Thymus (tissue), 11 donors: ENCODE measurements around the gene HOXD13. TPM values are rescaled to one million over a fixed set of nuclear protein-coding genes. Genes with fewer than 3 reads are reported as not detected.
A peak's percentile ranks its signal among the peaks of the same experiment; 100 is the strongest.

Source experiments
- DNase-seq, 9 donors: peaks; one replicate each; pipeline ENCODE4 v3.0.0-alpha.2; 2013; ENCODE audit warnings: low spot score in 9 of 9, low read depth in 6 of 9, missing footprints in 1 of 9
- H3K27ac ChIP-seq, 2 donors: one replicate each; pipeline ENCODE4 v1.5.1; 2013; ENCODE audit warnings: control low read depth in 1 of 2, low read depth in 1 of 2, low read length in 1 of 2, mild to moderate bottlenecking in 1 of 2, moderate library complexity in 1 of 2
- H3K27me3 ChIP-seq, 2 donors: one replicate each; pipeline ENCODE4 v1.5.1; 2013; ENCODE audit warnings: low read length in 1 of 2; ENCODE audit not compliant: control insufficient read depth in 2 of 2, insufficient read depth in 1 of 2
- H3K36me3 ChIP-seq, 2 donors: one replicate each; pipeline ENCODE4 v1.5.1; 2013; ENCODE audit warnings: low read length in 1 of 2, mild to moderate bottlenecking in 1 of 2, moderate library complexity in 1 of 2; ENCODE audit not compliant: control insufficient read depth in 2 of 2, insufficient read depth in 2 of 2
- H3K4me1 ChIP-seq, 2 donors: one replicate each; pipeline ENCODE4 v1.5.1; 2013; ENCODE audit warnings: low read length in 2 of 2; ENCODE audit not compliant: control insufficient read depth in 2 of 2, insufficient read depth in 2 of 2
- H3K4me3 ChIP-seq, 2 donors: one replicate each; pipeline ENCODE4 v1.5.1; 2013; ENCODE audit warnings: low read length in 2 of 2, control low read depth in 1 of 2, mild to moderate bottlenecking in 1 of 2
- H3K9me3 ChIP-seq, 2 donors: one replicate each; pipeline ENCODE4 v1.5.1; 2013; ENCODE audit warnings: low read length in 1 of 2, mild to moderate bottlenecking in 1 of 2; ENCODE audit not compliant: control insufficient read depth in 2 of 2, insufficient read depth in 1 of 2
- WGBS: extraction: QIAGEN DNeasy Blood & Tissue Kit; methylation state at CpG from one replicate; pipeline ENCODE4 v1.1.7; 2013; 5-methylcytosine and 5-hydroxymethylcytosine counted together
- polyA plus RNA-seq: library from polyadenylated mRNA; stranded (reverse); fragments of 200-250 nt; gene quantifications from one replicate; pipeline ENCODE4 v1.2.3, GENCODE V29; 2013
- total RNA-seq: library from RNA; stranded (reverse); fragments of 120-200 nt; gene quantifications from one replicate; pipeline ENCODE4 v1.2.4, GENCODE V29; 2013
- donor health status: healthy.

Gene HOXD13
- total and polyA plus RNA-seq, 2 donors, result 0.11 TPM; not detected in 1

DNA sequence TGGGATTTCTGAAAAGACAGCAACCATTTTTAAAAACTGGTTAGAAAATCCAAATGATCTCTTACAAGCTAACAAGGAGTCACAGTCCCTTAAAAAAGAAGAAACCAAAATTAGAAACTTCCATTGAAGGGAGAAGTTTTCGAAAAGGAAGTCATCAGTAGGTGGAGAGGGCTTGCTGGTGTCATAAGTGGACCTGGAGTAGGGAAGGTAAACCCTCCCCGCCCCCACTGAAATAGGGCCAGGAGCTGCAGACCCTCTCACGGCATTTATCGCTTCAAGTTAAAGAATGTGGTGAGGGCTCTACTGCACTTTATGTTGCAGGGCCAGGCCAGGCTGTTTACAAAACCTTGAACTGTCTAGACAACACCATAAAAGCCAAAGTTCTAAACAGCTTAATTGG, 17.4 kb downstream of the HOXD13 start:
- WGBS, result 15% methylated on average over 4 of the region's 4 CpGs
- H3K27me3 ChIP-seq, result peaks cover 89 to 98% of the 10 kb centered on the region in 2 donors

DNA sequence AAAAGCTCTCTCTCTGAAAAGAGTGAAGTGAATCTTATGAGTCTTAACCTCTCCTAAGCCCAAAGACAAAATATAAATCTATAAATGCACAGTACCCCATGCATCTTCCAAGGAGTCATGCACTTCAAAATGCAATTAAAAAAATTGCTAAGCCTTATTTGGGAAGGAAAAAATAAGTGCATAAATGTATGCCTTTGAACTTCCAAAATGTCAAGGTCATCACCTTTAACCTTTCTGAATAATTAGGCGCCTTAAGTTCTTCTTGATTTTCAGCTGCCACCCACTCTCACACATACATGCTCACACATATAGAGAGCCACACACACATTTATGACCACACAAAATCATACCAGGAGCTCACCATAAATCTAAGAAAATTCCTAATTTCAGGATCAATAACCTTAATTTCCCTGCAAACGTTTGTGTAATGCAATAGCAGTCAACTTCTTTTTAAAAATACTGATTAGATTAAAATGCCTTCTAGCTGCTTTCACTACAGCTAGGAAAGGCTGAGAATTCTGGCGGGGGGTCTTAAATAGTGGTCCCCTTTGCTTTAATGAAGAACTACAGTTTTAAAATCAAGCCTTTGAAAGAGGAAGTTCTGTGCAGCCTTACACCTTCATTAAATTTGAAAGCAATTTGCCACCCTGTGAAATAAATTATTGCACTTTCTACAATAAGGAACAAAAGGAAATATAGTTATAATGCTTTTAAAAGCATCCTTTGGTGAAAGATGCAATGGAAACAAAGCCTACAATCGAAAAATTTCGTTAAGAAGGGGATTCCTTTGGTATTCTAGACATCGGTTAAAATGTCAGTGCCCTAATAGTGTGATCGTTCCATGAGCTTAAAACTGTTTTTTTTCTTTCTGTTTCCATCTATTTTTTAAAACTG, 18.1 kb downstream of the HOXD13 start:
- H3K27me3 ChIP-seq, result peaks cover 89 to 98% of the 10 kb centered on the region in 2 donors

More for the DNA sequence above, 17.4 kb downstream of the HOXD13 start:
- H3K36me3 ChIP-seq, result no peaks in the 10 kb centered on the region
- no peak for DNase-seq
- peaks cover 0 to 3% of the 10 kb centered on the region in 2 donors for H3K4me1 ChIP-seq
- H3K9me3 ChIP-seq, result no peaks in the 10 kb centered on the region
- H3K4me3 ChIP-seq, result no peak overlapping the region
- H3K27ac ChIP-seq, result no peak overlapping the region

DNA sequence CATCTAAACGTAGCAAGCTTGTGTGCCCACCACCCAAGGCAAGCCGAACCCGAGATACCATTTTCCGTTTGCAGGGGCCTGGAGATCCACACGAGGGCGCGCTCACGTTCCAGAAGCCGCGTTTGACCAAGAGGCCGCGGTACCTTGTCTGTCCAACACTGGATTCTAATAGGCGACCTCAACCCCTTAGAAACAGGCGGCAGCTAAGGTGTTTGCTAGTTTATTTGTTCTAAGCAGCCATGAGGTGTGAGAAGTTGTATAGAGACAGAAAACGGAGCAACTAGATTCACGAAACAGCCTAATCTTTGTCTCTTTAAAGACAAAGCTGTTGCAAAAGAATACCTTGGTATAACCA, 18.8 kb downstream of the HOXD13 start:
- Histone ChIP-seq H3K4me3 (no peak overlapping the region), H3K27me3 (peaks cover 89 to 98% of the 10 kb centered on the region in 2 donors), H3K36me3 (no peaks in the 10 kb centered on the region), H3K9me3 (peaks cover 0 to 3% of the 10 kb centered on the region in 2 donors), H3K4me1 (peaks cover 0 to 3% of the 10 kb centered on the region in 2 donors), H3K27ac (no peak overlapping the region)
- peak in 2 of 9 donors; percentile 40 to 56 for DNase-seq
- WGBS, result 3% methylated on average over 16 of the region's 16 CpGs

More for the DNA sequence above, 18.1 kb downstream of the HOXD13 start:
- Histone ChIP-seq H3K27ac (no peak overlapping the region), H3K9me3 (no peaks in the 10 kb centered on the region), H3K36me3 (no peaks in the 10 kb centered on the region), H3K4me1 (peaks cover 0 to 3% of the 10 kb centered on the region in 2 donors), H3K4me3 (no peak overlapping the region)
- WGBS, result 22% methylated on average over 7 of the region's 7 CpGs
- no peak for DNase-seq

DNA sequence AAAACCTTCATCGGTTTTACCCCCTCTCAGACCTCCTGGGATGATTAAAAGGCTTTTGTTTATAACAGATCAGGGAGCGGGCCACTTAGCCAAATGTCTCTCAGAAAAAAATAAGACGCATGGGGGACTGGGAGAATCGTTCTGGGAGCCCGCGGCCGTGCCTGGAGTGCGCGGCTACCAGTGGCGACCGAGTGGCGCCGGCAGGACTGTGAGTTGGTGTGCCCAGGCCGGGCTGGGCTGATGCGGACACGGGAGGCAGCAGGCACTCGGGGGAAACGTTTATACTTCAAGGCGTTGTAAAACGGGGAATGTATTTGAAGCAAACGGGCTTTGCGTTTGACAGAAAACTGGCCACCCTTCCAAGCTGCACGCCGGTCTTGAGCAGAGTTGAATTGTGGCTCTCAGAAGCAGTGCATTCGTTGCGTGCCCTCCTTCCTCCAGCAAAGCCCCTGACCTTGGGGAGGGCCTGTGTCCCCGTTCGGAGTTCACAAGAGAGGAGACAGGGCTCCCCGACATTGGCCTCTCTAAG, 19.4 kb downstream of the HOXD13 start:
- Histone ChIP-seq H3K36me3 (no peaks in the 10 kb centered on the region), H3K27ac (no peak overlapping the region), H3K27me3 (peaks cover 89 to 98% of the 10 kb centered on the region in 2 donors), H3K4me1 (peaks cover 0 to 3% of the 10 kb centered on the region in 2 donors), H3K4me3 (no peak overlapping the region), H3K9me3 (peaks cover 0 to 6% of the 10 kb centered on the region in 2 donors)
- no peak for DNase-seq
- 6% methylated on average over 29 of the region's 29 CpGs for WGBS

DNA sequence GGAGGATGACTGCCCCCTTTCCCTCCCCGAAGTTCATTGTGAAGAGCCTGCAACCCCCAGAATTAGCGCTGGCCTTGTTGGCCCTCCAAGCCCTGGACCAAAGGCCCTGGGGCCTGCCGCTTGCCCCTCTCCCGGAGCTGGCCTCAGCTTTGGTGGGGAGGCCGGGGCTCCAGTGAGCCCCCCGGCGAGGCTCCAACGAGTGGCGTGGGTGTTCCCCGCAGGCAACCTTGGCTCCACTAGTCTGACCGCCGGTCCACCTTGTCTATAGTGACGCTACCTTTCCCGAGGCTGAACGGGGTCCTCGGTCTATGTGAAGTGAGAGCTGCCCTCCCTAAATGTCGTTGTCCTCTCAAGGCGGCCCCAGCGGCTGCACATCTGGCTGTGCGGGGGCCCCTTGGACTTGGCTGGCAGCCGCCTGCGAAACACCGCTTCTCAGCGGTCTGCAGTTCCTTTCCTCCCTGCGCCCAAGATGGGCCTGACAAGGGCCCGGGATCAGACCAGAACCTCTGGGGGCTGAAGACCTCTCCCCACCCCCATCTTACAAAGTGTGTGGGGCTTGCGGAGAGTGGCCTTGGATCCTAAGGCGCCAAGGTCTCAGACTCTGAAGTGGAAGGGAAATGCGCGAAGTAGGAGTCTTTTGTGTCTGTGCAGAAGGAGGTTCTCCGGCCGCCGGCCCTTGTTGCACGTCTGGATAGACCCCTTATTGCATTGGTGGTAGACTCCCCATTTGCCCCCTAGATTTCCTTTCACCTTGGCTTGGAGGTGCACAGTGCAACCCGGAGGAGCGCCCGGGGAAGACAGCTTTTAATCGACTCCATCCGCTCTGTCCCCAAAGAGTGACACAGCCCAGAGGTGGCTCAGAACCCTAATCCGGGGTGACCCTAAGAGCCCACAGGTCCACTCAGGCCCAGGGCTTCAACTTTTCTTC, 20.1 kb downstream of the HOXD13 start:
- Histone ChIP-seq H3K27me3 (peaks cover 89 to 100% of the 10 kb centered on the region in 2 donors), H3K4me1 (no peaks in the 10 kb centered on the region), H3K4me3 (no peak overlapping the region), H3K36me3 (no peaks in the 10 kb centered on the region), H3K27ac (no peak overlapping the region), H3K9me3 (peaks cover 0 to 11% of the 10 kb centered on the region in 2 donors)
- 9% methylated on average over 40 of the region's 40 CpGs for WGBS
- no peak for DNase-seq

DNA sequence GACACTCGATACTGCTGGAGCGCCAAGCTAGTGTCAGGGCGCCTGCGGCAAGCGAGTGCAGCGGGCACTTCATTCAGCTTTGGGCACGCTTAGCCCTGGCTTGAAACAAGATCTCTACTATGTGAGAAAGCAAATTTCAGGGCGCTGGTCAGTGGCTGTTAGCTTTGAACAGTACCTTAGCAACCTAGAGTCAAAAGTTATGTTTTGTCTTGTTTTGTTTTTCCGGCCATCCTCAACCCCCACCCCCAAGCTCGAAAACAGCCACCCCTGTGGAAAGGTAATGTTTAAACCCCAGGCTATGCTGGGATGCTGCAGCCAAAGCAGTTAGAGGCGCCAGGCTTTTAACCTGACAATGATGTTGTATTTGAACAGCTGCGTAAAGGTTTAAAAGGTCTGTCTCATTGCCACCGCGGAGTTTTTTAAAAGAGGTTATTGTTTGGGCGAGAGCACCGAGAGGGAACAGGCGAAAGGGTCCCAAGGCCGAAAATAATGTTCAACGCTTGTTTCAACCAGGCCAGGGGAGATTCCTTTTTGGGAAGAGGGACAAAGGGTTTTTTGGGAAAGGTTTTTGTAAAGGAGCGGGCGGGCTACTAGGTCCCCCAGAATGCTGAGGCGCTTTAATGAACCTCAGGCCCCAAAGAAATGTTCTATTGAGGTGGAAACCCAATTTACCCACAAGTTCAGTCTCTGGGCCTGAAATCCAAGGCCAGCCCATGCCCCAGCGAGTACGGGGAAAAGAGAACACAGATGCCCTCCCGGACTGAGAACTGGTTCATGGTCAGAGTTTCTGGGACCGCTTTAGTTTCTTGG, 21.8 kb downstream of the HOXD13 start:
- H3K27me3 ChIP-seq, result peaks cover 88 to 100% of the 10 kb centered on the region in 2 donors
- H3K9me3 ChIP-seq, result peaks cover 0 to 11% of the 10 kb centered on the region in 2 donors
- 14% methylated on average over 26 of the region's 26 CpGs for WGBS
- no peak for DNase-seq
- H3K4me3 ChIP-seq, result no peak overlapping the region
- H3K36me3 ChIP-seq, result no peaks in the 10 kb centered on the region
- no peak overlapping the region for H3K27ac ChIP-seq
- H3K4me1 ChIP-seq, result peaks cover 0 to 3% of the 10 kb centered on the region in 2 donors

DNA sequence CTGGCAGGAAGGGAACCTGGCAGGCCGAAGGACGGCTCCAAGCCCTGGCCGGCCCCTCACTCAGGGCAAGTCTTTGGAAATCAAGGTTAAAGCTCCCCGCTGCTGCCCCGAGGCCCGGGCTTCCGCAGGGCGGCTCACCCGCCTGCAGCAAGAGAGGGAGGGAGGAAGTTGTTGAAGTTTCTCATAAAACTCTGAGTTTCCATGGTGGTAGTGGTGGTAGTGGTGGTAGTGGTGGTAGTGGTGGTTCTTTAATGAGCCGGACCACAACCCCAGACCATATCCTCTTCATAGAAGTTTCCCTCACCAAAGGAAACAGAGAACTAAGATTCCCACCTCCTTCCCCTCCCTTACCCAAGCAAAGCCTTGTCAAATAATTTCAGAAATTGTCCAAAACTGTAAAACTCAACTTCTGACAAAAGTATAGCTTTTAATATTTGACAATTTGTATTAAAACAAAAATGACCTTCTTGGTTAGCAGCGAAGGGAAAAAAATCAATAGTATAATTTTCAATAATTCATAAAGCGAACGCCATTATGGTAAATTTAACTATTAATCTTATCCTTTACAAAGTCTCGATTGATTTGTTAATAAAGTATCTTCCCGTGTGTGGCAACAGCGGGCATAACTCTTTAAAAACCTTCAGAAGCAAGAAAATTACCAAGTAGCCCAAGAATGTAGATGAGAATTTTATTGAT, 22.6 kb downstream of the HOXD13 start:
- Histone ChIP-seq H3K36me3 (no peaks in the 10 kb centered on the region), H3K4me1 (peaks cover 0 to 3% of the 10 kb centered on the region in 2 donors), H3K27ac (no peak overlapping the region), H3K27me3 (peaks cover 88 to 100% of the 10 kb centered on the region in 2 donors), H3K9me3 (peaks cover 0 to 11% of the 10 kb centered on the region in 2 donors), H3K4me3 (no peak overlapping the region)
- WGBS, result 13% methylated on average over 16 of the region's 16 CpGs
- no peak for DNase-seq
